Aorta (tissue), 5 donors: ENCODE data around the gene MIAT. TPM values are rescaled to one million over a fixed set of nuclear protein-coding genes. Genes with fewer than 3 reads are reported as not detected.

Experiments
- ATAC-seq: fragments of 200-7000 bp; cut with Tn5 transposase; one replicate; pipeline ENCODE4 v1.9.1; 2022; ENCODE audit warnings: moderate library complexity; ENCODE audit not compliant: low FRiP score
- DNase-seq, 2 donors: peaks; one replicate each; pipeline ENCODE4 v3.0.0-alpha.2; 2020
- H3K27ac ChIP-seq, 2 donors: one replicate each; pipeline ENCODE4 v1.5.1; 2013; ENCODE audit warnings: low read length in 2 of 2, mild to moderate bottlenecking in 2 of 2, moderate library complexity in 2 of 2, control low read depth in 1 of 2, inconsistent platforms in 1 of 2, low read depth in 1 of 2
- H3K27me3 ChIP-seq, 2 donors: one replicate each; pipeline ENCODE4 v1.6.1; 2013; ENCODE audit warnings: control low read depth in 1 of 2, low read length in 1 of 2, mild to moderate bottlenecking in 1 of 2, moderate library complexity in 1 of 2; ENCODE audit not compliant: insufficient read depth in 2 of 2, control insufficient read depth in 1 of 2
- H3K36me3 ChIP-seq, 2 donors: one replicate each; pipeline ENCODE4 v1.6.1; 2013; ENCODE audit warnings: control low read depth in 1 of 2, low read length in 1 of 2, mild to moderate bottlenecking in 1 of 2; ENCODE audit not compliant: insufficient read depth in 2 of 2, control insufficient read depth in 1 of 2
- H3K4me1 ChIP-seq, 2 donors: one replicate each; pipeline ENCODE4 v1.6.1; 2013; ENCODE audit warnings: low read length in 2 of 2, control low read depth in 1 of 2, mild to moderate bottlenecking in 1 of 2, moderate library complexity in 1 of 2; ENCODE audit not compliant: insufficient read depth in 2 of 2, control insufficient read depth in 1 of 2
- H3K4me3 ChIP-seq, 2 donors: one replicate each; pipeline ENCODE4 v1.5.1; 2013; ENCODE audit warnings: low read length in 2 of 2, control low read depth in 1 of 2, mild to moderate bottlenecking in 1 of 2
- H3K9me3 ChIP-seq: one replicate; pipeline ENCODE4 v1.6.1; 2013; ENCODE audit warnings: mild to moderate bottlenecking, low read length; ENCODE audit not compliant: control insufficient read depth
- WGBS, 2 donors: extraction: QIAGEN DNeasy Blood & Tissue Kit; methylation state at CpG; one replicate each; pipeline ENCODE4 v1.1.7; 2013; 5-methylcytosine and 5-hydroxymethylcytosine counted together
- intact Hi-C, 2 donors: fragments of 100-400 bp; cut with DNase I; formaldehyde crosslinking; loops; one replicate each; pipeline versions ENCODE4 v1.14.2 to v1.15.0; 2022
- polyA plus RNA-seq, 2 donors: library from polyadenylated mRNA; stranded (reverse); fragments of 200-250 nt; gene quantifications; one replicate each; pipeline ENCODE4 v1.2.3, GENCODE V29; 2013
- total RNA-seq, 2 donors: library from RNA; stranded (reverse); fragmentation: NEBNext Ultra II Directional; extraction: Animal tissue kit (Norgen Biotek cat#: 25700); gene quantifications; one replicate each; pipeline ENCODE4 v1.2.1, GENCODE V29; 2021
- donor health status: healthy with polysubstance abuse.
- donor health status: Bipolar disorder and iron deficiency.
- donor health status: DM: no; HTN: no; CAD: no.
- donor health status: DM: no; HTN: no; CAD: no.
- donor health status: DM: yes; HTN: yes; CAD: no.

MIAT gene
- total and polyA plus RNA-seq, 4 donors = 0.28 to 5.0 (median 1.6) TPM; not detected in 1

GRCh38 chr22:26679003-26679629, 21.7 kb downstream of the MIAT start:
- intact Hi-C loops = no loop called here
- DNase-seq (peak; percentile 76 to 88), ATAC-seq (peak; percentile 89)
- WGBS, 2 donors = 47% methylated on average over 9 of the region's 9 CpGs
- Histone ChIP-seq H3K36me3 (peaks cover 0 to 2% of the 10 kb centered on the region in 2 donors), H3K4me1 (no peaks in the 10 kb centered on the region), H3K27me3 (no peaks in the 10 kb centered on the region), H3K4me3 (no peak overlapping the region), H3K9me3 (peaks cover 1% of the 10 kb centered on the region), H3K27ac (no peak overlapping the region)

- no peaks in the 10 kb centered on the region for H3K4me1 ChIP-seq
- DNase-seq (no peak), ATAC-seq (no peak)
- H3K9me3 ChIP-seq = peaks cover 1% of the 10 kb centered on the region
- 93 to 100% methylated on average over 3 of the region's 3 CpGs for WGBS, 2 donors
- H3K4me3 ChIP-seq = no peak overlapping the region
- intact Hi-C loops = no loop called here
- H3K27me3 ChIP-seq = no peaks in the 10 kb centered on the region
- peaks cover 0 to 2% of the 10 kb centered on the region in 2 donors for H3K36me3 ChIP-seq
- no peak overlapping the region for H3K27ac ChIP-seq
Measured at GRCh38 chr22:26680485-26680884, 23.1 kb downstream of the MIAT start.

- Histone ChIP-seq H3K27ac (no peak overlapping the region), H3K4me3 (no peak overlapping the region), H3K27me3 (no peaks in the 10 kb centered on the region), H3K36me3 (peaks cover 0 to 2% of the 10 kb centered on the region in 2 donors), H3K4me1 (no peaks in the 10 kb centered on the region), H3K9me3 (peaks cover 1% of the 10 kb centered on the region)
- intact Hi-C loops = no loop called here
- DNase-seq = no peak
- 57 to 64% methylated on average over 11 of the region's 11 CpGs for WGBS, 2 donors
- no peak for ATAC-seq
Measured at GRCh38 chr22:26681395-26681821, 24.0 kb downstream of the MIAT start.

- intact Hi-C loops = no loop called here
- H3K4me3 ChIP-seq = no peak overlapping the region
- no peak for ATAC-seq
- DNase-seq = no peak
- H3K9me3 ChIP-seq = peaks cover 1% of the 10 kb centered on the region
- WGBS, 2 donors = 88 to 92% methylated on average over 2 of the region's 2 CpGs
- H3K27ac ChIP-seq = no peak overlapping the region
- H3K4me1 ChIP-seq = no peaks in the 10 kb centered on the region
- peaks cover 0 to 2% of the 10 kb centered on the region in 2 donors for H3K36me3 ChIP-seq
- H3K27me3 ChIP-seq = no peaks in the 10 kb centered on the region
Measured at GRCh38 chr22:26684168-26684567, 26.8 kb downstream of the MIAT start.

GRCh38 chr22:26685601-26686000, 28.2 kb downstream of the MIAT start:
- DNase-seq (no peak), ATAC-seq (no peak)
- Histone ChIP-seq H3K27ac (no peak overlapping the region), H3K9me3 (peaks cover 1% of the 10 kb centered on the region), H3K36me3 (peaks cover 0 to 2% of the 10 kb centered on the region in 2 donors), H3K4me3 (no peak overlapping the region), H3K4me1 (no peaks in the 10 kb centered on the region), H3K27me3 (no peaks in the 10 kb centered on the region)
- 67 to 76% methylated on average over 6 of the region's 6 CpGs for WGBS, 2 donors
- intact Hi-C loops = no loop called here

GRCh38 chr22:26687439-26687838, 30.1 kb downstream of the MIAT start:
- H3K9me3 ChIP-seq = no peaks in the 10 kb centered on the region
- H3K27me3 ChIP-seq = no peaks in the 10 kb centered on the region
- intact Hi-C loops = no loop called here
- no peaks in the 10 kb centered on the region for H3K36me3 ChIP-seq
- DNase-seq (no peak), ATAC-seq (no peak)
- H3K4me1 ChIP-seq = peaks cover 0 to 1% of the 10 kb centered on the region in 2 donors
- H3K27ac ChIP-seq = no peak overlapping the region
- no peak overlapping the region for H3K4me3 ChIP-seq

- ATAC-seq (no peak), DNase-seq (no peak)
- no peak overlapping the region for H3K27ac ChIP-seq
- no peaks in the 10 kb centered on the region for H3K9me3 ChIP-seq
- intact Hi-C loops = no loop called here
- no peaks in the 10 kb centered on the region for H3K36me3 ChIP-seq
- no peak overlapping the region for H3K4me3 ChIP-seq
- H3K4me1 ChIP-seq = peaks cover 0 to 1% of the 10 kb centered on the region in 2 donors
- WGBS, 2 donors = 72 to 73% methylated on average over 12 of the region's 12 CpGs
- no peaks in the 10 kb centered on the region for H3K27me3 ChIP-seq
Measured at GRCh38 chr22:26689513-26690301, 32.3 kb downstream of the MIAT start.

- no peaks in the 10 kb centered on the region for H3K36me3 ChIP-seq
- no peak overlapping the region for H3K4me3 ChIP-seq
- intact Hi-C loops = no loop called here
- H3K9me3 ChIP-seq = no peaks in the 10 kb centered on the region
- no peaks in the 10 kb centered on the region for H3K27me3 ChIP-seq
- WGBS, 2 donors = 76 to 84% methylated on average over 3 of the region's 3 CpGs
- no peak for ATAC-seq
- no peak overlapping the region for H3K27ac ChIP-seq
- DNase-seq = no peak
- H3K4me1 ChIP-seq = peaks cover 0 to 1% of the 10 kb centered on the region in 2 donors
Measured at GRCh38 chr22:26690654-26691376, 33.4 kb downstream of the MIAT start.
